Fibroblast of skin of right quadriceps (primary cell): ENCODE results near the gene IL1RAPL2.
"Not testable (repeated sequence)": the region's sequence is repeated elsewhere in the genome, so short reads cannot be mapped to it uniquely, and the experiment has no call there.

ENCODE experiments used
- DNase-seq: peaks from one replicate; pipeline ENCODE4 v3.0.0-alpha.2; 2013

The IL1RAPL2 gene

GRCh38 chrX:105038672-105039328 is 472.8 kb downstream of the IL1RAPL2 start:
- DNase-seq = no peak

- no peak for DNase-seq
Measured at GRCh38 chrX:105050921-105051320, 484.9 kb downstream of the IL1RAPL2 start.

DNA sequence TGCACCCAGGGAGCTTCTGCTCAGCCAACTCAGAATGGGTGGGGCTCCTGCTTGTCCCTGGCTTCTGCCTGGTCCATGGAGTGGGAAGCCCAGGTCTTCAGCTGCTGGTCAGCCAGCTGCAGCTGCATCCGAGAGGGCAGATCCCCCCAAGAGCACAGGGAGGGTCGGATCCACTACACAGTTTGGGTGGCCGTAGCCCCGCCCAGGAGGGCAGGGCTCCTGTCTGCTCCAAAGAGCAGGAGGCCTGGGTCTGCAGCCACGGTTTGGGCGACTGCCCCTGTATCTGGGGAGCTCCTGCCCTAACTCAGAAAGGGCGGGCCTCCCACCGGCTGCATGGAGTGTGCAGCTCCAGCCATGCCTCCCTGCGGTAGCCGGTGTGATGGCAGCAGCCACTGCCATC is 485.4 kb downstream of the IL1RAPL2 start:
- no peak for DNase-seq

GRCh38 chrX:105052926-105053325 is 486.9 kb downstream of the IL1RAPL2 start:
- DNase-seq = no peak

- DNase-seq = no peak
Measured at GRCh38 chrX:105063743-105064142, 497.7 kb downstream of the IL1RAPL2 start.

DNA sequence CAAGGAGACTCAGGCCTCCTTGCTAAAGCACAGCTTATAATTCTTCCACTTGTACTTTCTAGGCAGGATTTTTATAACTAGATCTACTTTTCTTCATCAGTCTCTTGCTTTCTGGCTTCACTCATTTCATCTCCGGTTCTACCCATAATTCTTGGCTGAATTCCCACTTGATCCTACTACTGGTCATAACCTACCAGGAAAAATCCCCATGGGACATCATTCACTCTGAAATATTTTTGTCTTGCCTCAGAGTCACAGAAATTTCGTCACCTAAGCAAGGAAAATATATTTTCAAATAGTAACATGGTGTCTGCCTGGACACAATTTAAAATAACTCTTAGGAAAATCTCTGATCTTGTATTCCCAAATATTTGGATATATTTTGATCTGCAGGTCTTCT is 532.2 kb downstream of the IL1RAPL2 start:
- DNase-seq = peak; percentile 21

GRCh38 chrX:105098812-105099211 is 532.8 kb downstream of the IL1RAPL2 start:
- DNase-seq = no peak

DNA sequence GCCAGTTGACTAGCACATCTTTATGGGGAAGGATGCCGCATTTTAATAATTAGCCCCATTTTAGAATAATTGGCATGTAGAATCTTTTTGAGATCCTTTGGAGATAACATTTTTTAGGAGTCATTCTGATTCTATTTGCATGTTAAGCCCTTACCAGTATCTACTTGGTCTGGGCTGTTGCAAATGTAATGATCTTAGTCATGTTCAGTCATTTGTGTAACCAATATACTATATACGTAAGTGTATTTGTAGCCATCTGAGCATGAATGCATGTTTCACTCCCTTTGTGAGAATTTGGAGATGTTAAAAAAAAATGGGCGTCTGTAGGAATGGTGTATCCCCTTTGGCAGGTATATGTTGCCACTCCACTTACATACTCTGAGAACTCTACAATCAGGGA is 535.4 kb downstream of the IL1RAPL2 start:
- no peak for DNase-seq

- DNase-seq = no peak
Measured at GRCh38 chrX:105109936-105110335, 543.9 kb downstream of the IL1RAPL2 start.

DNA sequence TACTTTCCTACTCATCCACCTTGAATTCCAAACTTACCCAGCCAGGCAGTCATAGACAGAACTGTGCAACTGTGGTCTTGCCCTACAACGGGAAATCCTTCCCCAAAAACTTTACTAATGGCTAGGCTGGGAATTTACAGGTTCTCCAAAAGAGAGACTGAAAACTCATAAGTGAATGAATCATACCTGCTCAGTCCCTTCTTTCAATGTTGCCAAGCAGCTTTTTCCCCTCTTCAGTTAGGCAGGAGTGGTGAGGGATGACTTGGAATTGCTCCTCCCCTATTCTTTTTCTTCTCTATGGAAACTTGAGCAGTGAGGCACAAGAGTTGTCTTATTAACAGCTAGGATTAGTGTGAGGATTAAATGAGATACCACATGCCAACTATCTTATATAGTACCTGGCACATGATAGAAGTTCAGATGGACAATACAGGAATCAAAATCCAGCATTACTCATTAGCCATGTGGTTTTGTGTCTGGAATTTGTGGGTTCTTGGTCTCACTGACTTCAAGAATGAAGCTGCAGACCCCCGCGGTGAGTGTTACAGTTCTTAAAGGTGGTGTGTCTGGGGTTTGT is 548.6 kb downstream of the IL1RAPL2 start:
- DNase-seq = no peak

DNA sequence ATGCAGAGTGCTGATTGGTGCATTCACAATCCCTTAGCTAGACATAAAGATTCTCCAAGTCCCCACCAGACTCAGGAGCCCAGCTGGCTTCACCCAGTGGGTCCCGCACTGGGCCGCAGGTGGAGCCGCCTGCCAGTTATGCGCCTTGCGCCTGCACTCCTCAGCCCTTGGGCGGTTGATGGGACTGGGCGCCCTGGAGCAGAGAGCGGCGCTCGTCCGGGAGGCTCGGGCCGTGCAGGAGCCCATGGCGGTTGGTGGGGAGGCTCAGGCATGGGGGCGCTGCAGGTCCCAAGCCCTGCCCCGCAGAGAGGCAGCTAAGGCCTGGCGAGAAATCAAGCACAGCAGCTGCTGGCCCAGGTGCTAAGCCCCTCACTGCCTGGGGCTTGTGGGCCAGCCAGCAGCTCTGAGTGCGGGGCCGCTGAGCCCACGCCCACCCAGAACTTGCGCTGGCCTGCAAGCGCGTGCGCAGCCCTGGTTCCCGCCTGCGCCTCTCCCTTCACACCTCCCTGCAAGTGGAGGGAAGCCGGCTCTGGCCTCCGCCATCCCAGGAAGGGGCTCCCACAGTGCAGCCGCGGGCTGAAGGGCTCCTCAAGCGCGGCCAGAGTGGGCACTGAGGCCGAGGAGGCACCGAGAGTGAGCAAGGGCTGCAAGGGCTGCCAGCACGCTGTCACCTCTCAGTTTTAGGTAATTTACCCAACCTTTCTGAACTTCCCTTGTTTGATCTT is 549.8 kb downstream of the IL1RAPL2 start:
- not testable (repeated sequence) for DNase-seq

- DNase-seq = peak; percentile 59
Measured at GRCh38 chrX:105116486-105116885, 550.5 kb downstream of the IL1RAPL2 start.

DNA sequence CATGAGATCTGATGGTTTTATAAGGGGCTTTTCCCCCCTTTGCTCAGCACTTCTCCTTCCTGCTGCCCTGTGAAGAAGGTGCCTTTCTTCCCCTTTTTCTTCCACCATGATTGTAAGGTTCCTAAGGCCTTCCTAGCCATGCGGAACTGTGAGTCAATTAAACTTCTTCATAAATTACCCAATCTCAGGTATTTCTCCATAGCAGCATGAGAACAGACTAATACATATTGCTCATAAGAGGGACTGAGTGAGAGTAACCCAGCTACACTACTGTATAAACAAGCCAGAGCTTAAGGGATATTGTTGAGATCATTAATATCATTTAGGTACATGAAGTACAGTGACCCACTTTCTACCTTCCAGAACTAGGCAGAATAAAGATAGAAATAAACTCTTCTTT is 551.6 kb downstream of the IL1RAPL2 start:
- DNase-seq = no peak

GRCh38 chrX:105120463-105120862 is 554.5 kb downstream of the IL1RAPL2 start:
- peak; percentile 62 for DNase-seq

DNA sequence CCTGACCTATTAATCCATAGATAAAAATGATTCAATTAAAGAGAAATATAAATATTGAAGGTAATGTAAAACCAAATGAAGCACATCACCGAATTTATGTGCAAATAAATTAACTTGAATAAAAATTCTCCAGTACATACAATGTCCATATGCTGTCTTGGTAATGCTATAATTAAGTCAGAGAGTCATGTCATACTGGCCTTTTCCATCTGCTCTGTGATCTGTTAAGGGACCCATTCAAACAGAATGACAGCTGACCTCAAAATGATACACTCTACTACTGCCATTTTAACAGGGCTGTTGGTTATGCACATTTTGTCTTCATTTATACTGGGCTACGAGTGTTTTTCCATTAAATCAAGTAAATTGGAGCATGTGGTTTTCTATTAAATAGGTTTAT is 555.2 kb downstream of the IL1RAPL2 start:
- no peak for DNase-seq

- no peak for DNase-seq
Measured at GRCh38 chrX:105126201-105126600, 560.2 kb downstream of the IL1RAPL2 start.

DNA sequence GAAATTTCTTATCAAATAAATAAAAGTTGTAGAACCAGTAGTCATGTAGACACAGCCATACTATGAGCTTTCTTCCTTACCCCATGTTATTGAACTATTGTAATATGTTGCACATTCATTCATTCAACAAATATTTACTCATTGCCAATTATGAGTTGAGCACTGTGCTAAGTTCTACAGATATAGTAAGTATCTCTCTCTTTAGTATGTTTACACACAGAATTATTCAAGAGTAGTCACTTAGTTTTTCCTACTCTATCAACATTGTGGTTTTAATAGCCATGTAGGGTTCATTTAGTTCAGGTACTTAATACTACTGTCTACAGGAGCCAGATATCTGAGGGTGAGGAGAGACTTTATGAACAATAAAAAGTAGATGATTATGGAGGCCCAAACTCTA is 568.3 kb downstream of the IL1RAPL2 start:
- no peak for DNase-seq

- no peak for DNase-seq
Measured at GRCh38 chrX:105136786-105137185, 570.8 kb downstream of the IL1RAPL2 start.

DNA sequence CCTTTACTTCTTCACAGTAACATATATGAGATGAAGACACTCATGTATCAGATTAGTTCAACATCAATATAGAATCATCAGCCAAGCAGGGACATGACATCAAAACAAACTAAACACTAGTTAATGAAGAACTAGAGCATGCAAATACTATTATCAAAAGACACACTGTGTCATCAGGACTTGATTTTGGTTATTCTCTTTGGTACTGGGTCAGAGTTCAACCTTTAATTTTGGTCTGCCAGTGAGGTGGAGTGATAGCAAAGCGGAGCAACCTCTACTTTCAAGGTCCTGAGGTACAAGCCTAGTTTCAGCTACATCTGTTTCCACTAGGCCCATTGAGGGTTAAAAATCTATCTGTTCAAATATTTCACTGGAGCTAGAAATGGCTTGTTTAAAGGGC is 584.0 kb downstream of the IL1RAPL2 start:
- DNase-seq = no peak

- peak; percentile 74 for DNase-seq
Measured at GRCh38 chrX:105150557-105150956, 584.6 kb downstream of the IL1RAPL2 start.

DNA sequence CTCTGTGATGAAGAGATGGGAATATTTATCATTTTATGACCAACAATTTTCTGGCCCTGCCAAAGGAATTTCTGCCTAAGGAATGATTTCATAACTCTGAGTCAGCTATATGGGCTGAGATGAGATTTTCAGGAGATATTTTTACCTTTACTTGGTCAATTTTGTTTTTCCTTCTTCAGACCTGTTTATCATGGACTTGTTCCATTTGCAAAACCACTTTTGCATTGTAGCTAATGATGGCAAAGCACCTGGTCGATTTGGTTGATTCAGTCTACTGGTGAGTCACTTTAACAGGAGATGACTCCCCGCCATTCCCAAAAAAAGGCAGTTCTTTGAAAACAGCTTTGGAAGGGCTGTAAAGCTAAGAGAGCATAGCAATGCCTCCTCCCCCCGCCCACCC is 601.2 kb downstream of the IL1RAPL2 start:
- DNase-seq = peak; percentile 14

- no peak for DNase-seq
Measured at GRCh38 chrX:105168577-105168976, 602.6 kb downstream of the IL1RAPL2 start.

DNA sequence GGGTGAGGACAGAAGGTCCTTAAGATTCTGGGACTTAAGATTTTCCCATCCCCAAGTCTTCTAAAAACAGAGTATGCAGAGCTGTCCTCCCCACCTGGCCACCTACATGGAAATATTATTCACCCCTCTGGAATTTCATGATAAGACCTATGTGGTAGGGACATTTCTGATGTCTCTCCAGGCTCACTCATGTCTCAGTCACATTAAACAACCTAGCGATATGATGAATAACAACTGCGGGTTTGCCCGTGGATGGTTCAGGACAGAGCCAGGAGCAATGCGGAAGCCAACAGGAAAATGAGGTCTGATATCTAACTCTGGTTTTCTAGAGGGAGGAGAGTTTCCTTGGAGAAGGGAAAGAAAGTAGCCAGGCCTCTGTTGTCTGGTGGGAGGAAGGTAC is 607.1 kb downstream of the IL1RAPL2 start:
- DNase-seq = no peak

DNA sequence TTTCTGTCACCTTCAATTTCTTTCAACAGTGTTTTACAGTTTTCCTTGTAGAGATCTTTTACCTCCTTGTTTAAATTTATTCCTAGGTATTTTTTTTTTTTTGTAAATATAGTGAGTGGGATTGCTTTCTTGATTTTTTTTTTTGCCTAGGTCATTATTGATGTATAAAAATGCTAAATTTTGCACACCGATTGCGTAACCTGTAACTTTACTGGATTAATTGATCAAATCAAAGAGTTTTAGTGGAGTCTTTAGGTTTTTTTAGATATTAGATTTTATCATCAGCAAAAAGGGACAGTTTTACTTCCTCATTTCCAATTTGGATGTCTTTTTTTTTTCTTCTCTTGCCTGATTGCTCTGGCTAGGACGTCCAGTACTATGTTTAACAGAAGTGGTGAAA is 613.6 kb downstream of the IL1RAPL2 start:
- no peak for DNase-seq
